Testis (tissue), 3 donors: ENCODE measurements around the gene MPP1. TPM values are rescaled to one million over a fixed set of nuclear protein-coding genes. Genes with fewer than 3 reads are reported as not detected.
"Not testable (repeated sequence)": the region's sequence is repeated elsewhere in the genome, so short reads cannot be mapped to it uniquely, and the experiment has no call there.

ENCODE experiments used
- DNase-seq: peaks from one replicate; pipeline ENCODE4 v3.0.0-alpha.2; 2019
- H3K27ac ChIP-seq, 2 donors: fragments of 200-600 bp; sonication (generic); one replicate each; pipeline ENCODE4 v1.5.1; 2019
- H3K27me3 ChIP-seq: fragments of 200-600 bp; sonication (generic); one replicate; pipeline ENCODE4 v1.5.1; 2019
- H3K36me3 ChIP-seq: fragments of 200-600 bp; sonication (generic); one replicate; pipeline ENCODE4 v1.5.1; 2017; ENCODE audit warnings: low read depth; ENCODE audit errors: missing control alignments
- H3K4me1 ChIP-seq: fragments of 200-600 bp; sonication (generic); one replicate; pipeline ENCODE4 v1.5.1; 2019
- H3K4me3 ChIP-seq, 2 donors: fragments of 200-600 bp; sonication (generic); one replicate each; pipeline ENCODE4 v1.5.1; 2017 to 2019
- H3K9me3 ChIP-seq: fragments of 200-600 bp; sonication (generic); one replicate; pipeline ENCODE4 v1.5.1; 2017
- CTCF ChIP-seq, 3 experiments: fragments of 450-650 bp in 2 of 3; fragments of 200-600 bp in 1 of 3; sonication (generic) in 1 of 3; IDR thresholded peaks; one replicate each; pipeline ENCODE4 v1.5.1; 2016 to 2019; ENCODE audit warnings: antibody characterized with exemption in 3 of 3, mild to moderate bottlenecking in 2 of 3, moderate library complexity in 1 of 3
- POLR2A ChIP-seq: fragments of 450-650 bp; IDR thresholded peaks from one replicate; pipeline ENCODE4 v1.6.1; 2017; ENCODE audit warnings: antibody characterized with exemption, mild to moderate bottlenecking, moderate library complexity
- WGBS, 2 donors: methylation state at CpG; one replicate each; pipeline ENCODE4 v1.1.5; 2018; 5-methylcytosine and 5-hydroxymethylcytosine counted together
- intact Hi-C: fragments of 100-400 bp; cut with DNase I; formaldehyde crosslinking; loops from one replicate; pipeline ENCODE4 v1.15.1; 2023; ENCODE audit warnings: low total_unique reads
- polyA plus RNA-seq: library from polyadenylated mRNA; stranded (reverse); fragments of 350-450 nt; fragmentation: Illumina TruSeq; extraction: RNeasy Lipid Tissue Mini Kit (QIAGEN cat#74804); gene quantifications from one replicate; pipeline ENCODE4 v1.2.3, GENCODE V29; 2014; ENCODE audit warnings: low read depth, low replicate concordance; ENCODE audit not compliant: insufficient read depth
- total RNA-seq, 2 donors: library from RNA; depleted of rRNA; stranded (reverse); fragments of >200 nt; gene quantifications; one replicate each; pipeline ENCODE4 v1.2.3, GENCODE V29; 2016

The MPP1 gene
- total and polyA plus RNA-seq, 3 donors from 2014 or later, result 21.9 to 46.2 (median 36.4) TPM

DNA sequence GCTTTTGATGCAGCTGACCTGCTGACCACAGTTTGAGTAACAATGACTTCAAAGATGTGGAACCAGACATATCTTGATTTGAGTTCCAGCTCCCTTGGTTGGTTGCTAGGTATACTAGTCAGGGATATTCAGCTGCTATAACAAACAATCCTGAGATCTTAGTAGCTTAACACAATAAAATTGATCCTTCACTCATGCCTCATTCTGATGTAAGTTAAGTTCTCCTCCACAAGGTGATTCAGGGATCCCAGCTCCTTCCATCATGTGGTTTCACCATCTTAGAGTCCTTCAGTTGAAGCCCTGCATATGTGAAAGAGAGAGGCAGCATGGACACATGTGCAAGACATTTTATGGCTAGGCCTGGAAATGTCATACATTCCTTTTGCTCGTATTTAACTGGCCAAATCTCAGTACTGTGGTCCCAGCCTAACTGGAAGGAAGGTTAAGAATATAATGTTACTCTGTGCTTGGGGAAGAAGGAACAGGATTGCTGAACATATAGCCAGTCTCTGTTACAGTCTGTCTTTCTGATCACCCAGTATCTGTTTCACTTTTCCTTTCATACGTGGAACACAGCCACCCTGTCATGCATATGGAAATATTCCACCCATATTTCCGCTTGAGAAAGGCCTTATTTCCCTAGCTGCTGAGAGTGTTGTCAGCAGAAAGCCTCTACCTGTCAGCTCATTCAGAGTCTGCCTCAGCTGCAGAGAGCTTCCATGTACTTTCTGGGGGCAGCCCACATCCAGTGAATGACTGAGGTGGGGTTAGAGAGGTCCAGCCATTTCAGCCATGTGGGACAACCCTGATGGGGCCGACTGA is 22.1 kb upstream of the MPP1 start:
- WGBS, 2 donors, result 78 to 94% methylated on average over 2 to 4 of the region's 4 CpGs
- DNase-seq, result no peak
- no peaks in the 10 kb centered on the region for H3K36me3 ChIP-seq
- no peaks in the 10 kb centered on the region for H3K4me1 ChIP-seq
- H3K4me3 ChIP-seq, result no peak overlapping the region
- intact Hi-C loops, result no loop called here
- TF ChIP-seq CTCF (IDR thresholded peaks at IDR 0.05) (no peak), POLR2A (no peak)
- H3K27me3 ChIP-seq, result no peaks in the 10 kb centered on the region
- H3K27ac ChIP-seq, result no peak overlapping the region
- H3K9me3 ChIP-seq, result no peaks in the 10 kb centered on the region

DNA sequence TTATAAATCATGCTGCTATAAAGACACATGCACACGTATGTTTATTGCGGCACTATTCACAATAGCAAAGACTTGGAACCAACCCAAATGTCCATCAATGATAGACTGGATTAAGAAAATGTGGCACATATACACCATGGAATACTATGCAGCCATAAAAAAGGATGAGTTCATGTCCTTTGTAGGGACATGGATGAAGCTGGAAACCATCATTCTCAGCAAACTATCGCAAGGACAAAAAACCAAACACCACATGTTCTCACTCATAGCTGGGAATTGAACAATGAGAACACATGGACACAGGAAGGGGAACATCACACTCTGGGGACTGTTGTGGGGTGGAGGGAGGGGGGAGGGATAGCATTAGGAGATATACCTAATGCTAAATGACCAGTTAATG is 20.3 kb upstream of the MPP1 start:
- H3K4me3 ChIP-seq, H3K4me1 ChIP-seq, H3K27ac ChIP-seq, H3K36me3 ChIP-seq, H3K9me3 ChIP-seq, DNase-seq, H3K27me3 ChIP-seq, intact Hi-C loops: not testable (repeated sequence)
- no CpG with 5 or more reads among the region's 3 CpGs for WGBS, 2 donors

- 82 to 88% methylated on average over 1 of the region's 1 CpG for WGBS, 2 donors
- no peaks in the 10 kb centered on the region for H3K27me3 ChIP-seq
- no peak for DNase-seq
- no peaks in the 10 kb centered on the region for H3K4me1 ChIP-seq
- TF ChIP-seq CTCF (IDR thresholded peaks at IDR 0.05) (no peak), POLR2A (no peak)
- no peaks in the 10 kb centered on the region for H3K36me3 ChIP-seq
- H3K9me3 ChIP-seq, result no peaks in the 10 kb centered on the region
- no peak overlapping the region for H3K27ac ChIP-seq
- intact Hi-C loops, result no loop called here
- H3K4me3 ChIP-seq, result no peak overlapping the region
Observed at GRCh38 chrX:154824638-154825037, 19.4 kb upstream of the MPP1 start.

DNA sequence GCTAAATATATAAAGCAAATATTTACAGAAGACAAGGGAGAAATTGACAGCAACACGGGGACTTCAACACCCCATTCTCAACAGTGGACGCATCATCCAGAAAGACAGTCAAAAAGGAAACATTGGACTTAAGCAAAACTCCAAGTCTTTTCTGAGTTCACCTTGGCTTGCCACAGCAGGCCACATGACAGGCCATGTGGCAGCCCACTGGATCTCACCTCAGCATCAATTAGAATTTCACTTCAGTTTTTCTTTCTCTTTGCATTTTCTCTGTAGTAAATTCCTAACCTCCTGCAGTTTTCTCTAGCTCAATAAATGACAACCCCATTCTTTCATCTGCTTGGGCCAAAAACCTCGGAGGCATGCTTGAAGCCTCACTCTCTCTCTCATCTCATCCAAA is 16.7 kb upstream of the MPP1 start:
- no peaks in the 10 kb centered on the region for H3K27me3 ChIP-seq
- no peaks in the 10 kb centered on the region for H3K9me3 ChIP-seq
- H3K4me3 ChIP-seq, result no peak overlapping the region
- no peaks in the 10 kb centered on the region for H3K4me1 ChIP-seq
- DNase-seq, result no peak
- WGBS, 2 donors, result 87 to 90% methylated on average over 3 of the region's 3 CpGs
- intact Hi-C loops, result no loop called here
- H3K36me3 ChIP-seq, result no peaks in the 10 kb centered on the region
- TF ChIP-seq CTCF (IDR thresholded peaks at IDR 0.05), result no peak
- TF ChIP-seq POLR2A, result no peak
- H3K27ac ChIP-seq, result no peak overlapping the region

DNA sequence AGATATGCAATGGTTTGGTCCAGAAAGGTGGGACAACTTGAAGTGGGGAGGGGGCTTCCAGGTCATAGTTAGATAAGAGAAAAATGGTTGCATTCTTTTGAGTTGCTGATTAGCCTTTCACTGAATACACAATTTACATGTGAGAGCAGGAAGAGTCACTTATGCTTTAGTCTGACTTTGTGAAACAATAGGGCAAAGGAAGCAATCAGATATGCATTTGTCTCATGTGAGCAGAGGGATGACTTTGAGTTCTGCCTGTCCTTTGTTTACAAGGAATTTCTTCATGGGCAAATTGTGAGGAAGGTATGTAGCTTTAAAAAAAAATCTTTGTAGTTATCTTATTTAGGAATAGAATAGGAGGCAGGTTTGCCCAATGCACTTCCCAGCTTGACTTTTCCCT is 16.2 kb upstream of the MPP1 start:
- no peaks in the 10 kb centered on the region for H3K36me3 ChIP-seq
- H3K9me3 ChIP-seq, result no peaks in the 10 kb centered on the region
- H3K27ac ChIP-seq, result no peak overlapping the region
- H3K4me1 ChIP-seq, result no peaks in the 10 kb centered on the region
- no peak overlapping the region for H3K4me3 ChIP-seq
- no peaks in the 10 kb centered on the region for H3K27me3 ChIP-seq
- no peak for DNase-seq
- no peak for TF ChIP-seq CTCF (IDR thresholded peaks at IDR 0.05)
- no peak for TF ChIP-seq POLR2A
- intact Hi-C loops, result no loop called here
